Astrocyte (in vitro differentiated cells and primary cell): ENCODE measurements around the gene MBD2. TPM values are rescaled to one million over a fixed set of nuclear protein-coding genes. Genes with fewer than 3 reads are reported as not detected.
A peak's percentile ranks its signal among the peaks of the same experiment; 100 is the strongest.

Experiments used
- DNase-seq: peaks from one replicate; pipeline ENCODE4 v3.0.0-alpha.2; 2010; ENCODE audit warnings: low read depth
- FAIRE-seq: peaks from 2 replicates; lab custom pipeline; 2011; peaks lifted over from hg19 to GRCh38; lab: Jason Lieb, UNC
- H2AFZ ChIP-seq: 2 replicates; pipeline ENCODE4 v1.6.0; 2012; ENCODE audit warnings: low read depth, low read length, inconsistent platforms
- H3K27ac ChIP-seq: 2 replicates; pipeline ENCODE4 v1.5.1; 2011; ENCODE audit warnings: low read depth, low read length, inconsistent platforms
- H3K27me3 ChIP-seq: 2 replicates; pipeline ENCODE4 v1.6.0; 2011; ENCODE audit warnings: low read length, inconsistent platforms; ENCODE audit not compliant: insufficient read depth
- H3K36me3 ChIP-seq: 2 replicates; pipeline ENCODE4 v1.5.1; 2011; ENCODE audit warnings: low read length, inconsistent platforms; ENCODE audit not compliant: insufficient read depth
- H3K4me1 ChIP-seq: 2 replicates; pipeline ENCODE4 v1.5.1; 2011; ENCODE audit warnings: low read length, inconsistent platforms; ENCODE audit not compliant: insufficient read depth
- H3K4me2 ChIP-seq: 2 replicates; pipeline ENCODE4 v1.6.0; 2012; ENCODE audit warnings: low read length, inconsistent platforms
- H3K4me3 ChIP-seq: 2 replicates; pipeline ENCODE4 v1.5.1; 2011; ENCODE audit warnings: low read depth, mild to moderate bottlenecking, low read length, inconsistent platforms; ENCODE audit not compliant: insufficient read depth
- H3K79me2 ChIP-seq: 2 replicates; pipeline ENCODE4 v1.6.0; 2012; ENCODE audit warnings: mild to moderate bottlenecking, low read length, inconsistent platforms; ENCODE audit not compliant: insufficient read depth
- H3K9ac ChIP-seq: 2 replicates; pipeline ENCODE4 v1.6.0; 2012; ENCODE audit warnings: mild to moderate bottlenecking, low read length, inconsistent platforms
- H3K9me3 ChIP-seq: 2 replicates; pipeline ENCODE4 v1.5.1; 2012; ENCODE audit warnings: low read depth, mild to moderate bottlenecking, low read length, inconsistent platforms; ENCODE audit not compliant: insufficient read depth
- H4K20me1 ChIP-seq: 2 replicates; pipeline ENCODE4 v1.6.0; 2012; ENCODE audit warnings: low read length, inconsistent platforms; ENCODE audit not compliant: insufficient read depth
- H3K27ac Mint-ChIP-seq: one replicate; pipeline ENCODE4 v1.8.0; 2021; ENCODE audit warnings: mild to moderate bottlenecking, mixed read lengths; ENCODE audit not compliant: unreplicated experiment
- H3K27me3 Mint-ChIP-seq: one replicate; pipeline ENCODE4 v1.8.0; 2021; ENCODE audit warnings: low read depth, mixed read lengths; ENCODE audit not compliant: unreplicated experiment
- H3K36me3 Mint-ChIP-seq: one replicate; pipeline ENCODE4 v1.8.0; 2021; ENCODE audit warnings: low read depth, mixed read lengths; ENCODE audit not compliant: unreplicated experiment
- H3K4me1 Mint-ChIP-seq: one replicate; pipeline ENCODE4 v1.8.0; 2021; ENCODE audit warnings: low read depth, mixed read lengths; ENCODE audit not compliant: unreplicated experiment
- H3K4me3 Mint-ChIP-seq: one replicate; pipeline ENCODE4 v1.8.0; 2021; ENCODE audit warnings: mild to moderate bottlenecking, moderate library complexity, mixed read lengths; ENCODE audit not compliant: unreplicated experiment
- H3K9me3 Mint-ChIP-seq: one replicate; pipeline ENCODE4 v1.8.0; 2021; ENCODE audit warnings: mild to moderate bottlenecking, mixed read lengths; ENCODE audit not compliant: unreplicated experiment
- CTCF ChIP-seq: IDR thresholded peaks from 2 replicates; pipeline ENCODE4 v1.5.1; 2011; ENCODE audit warnings: low read depth, mild to moderate bottlenecking, inconsistent platforms, low read length, moderate library complexity; ENCODE audit not compliant: insufficient read depth
- EZH2 ChIP-seq: IDR thresholded peaks from 2 replicates; pipeline ENCODE4 v1.6.1; 2012; ENCODE audit warnings: mild to moderate bottlenecking, low read length, inconsistent platforms; ENCODE audit not compliant: insufficient read depth
- total RNA-seq: library from RNA; stranded (reverse); gene quantifications from 2 replicates; pipeline ENCODE4 v1.2.1, GENCODE V29; 2021

MBD2 gene
- total RNA-seq, 1 donor from 2014 or later = 53.1 TPM

GRCh38 chr18:54159906-54160305 is 64.6 kb downstream of the MBD2 start:
- no peaks in the 10 kb centered on the region for H3K9me3 Mint-ChIP-seq
- no peak overlapping the region for H3K4me3 ChIP-seq
- H3K4me1 Mint-ChIP-seq = peaks cover 39% of the 10 kb centered on the region
- no peaks in the 10 kb centered on the region for H3K27me3 ChIP-seq
- peaks cover 7% of the 10 kb centered on the region for H3K79me2 ChIP-seq
- H3K36me3 ChIP-seq = peaks cover 24% of the 10 kb centered on the region
- no peaks in the 10 kb centered on the region for H3K27me3 Mint-ChIP-seq
- DNase-seq (no peak), FAIRE-seq (no peak)
- no peak overlapping the region for H3K4me3 Mint-ChIP-seq
- H3K36me3 Mint-ChIP-seq = peaks cover 25% of the 10 kb centered on the region
- H2AFZ ChIP-seq = no peak overlapping the region
- H3K27ac Mint-ChIP-seq = no peak overlapping the region
- H3K4me1 ChIP-seq = peaks cover 19% of the 10 kb centered on the region
- H3K27ac ChIP-seq = no peak overlapping the region
- peaks cover 3% of the 10 kb centered on the region for H4K20me1 ChIP-seq
- H3K4me2 ChIP-seq = no peak overlapping the region
- H3K9me3 ChIP-seq = no peaks in the 10 kb centered on the region
- no peak for TF ChIP-seq EZH2
- TF ChIP-seq CTCF = no peak
- no peak overlapping the region for H3K9ac ChIP-seq

GRCh38 chr18:54157646-54158385 is 66.7 kb downstream of the MBD2 start:
- Mint-ChIP-seq H3K4me3 (no peak overlapping the region), H3K36me3 (peaks cover 28% of the 10 kb centered on the region), H3K4me1 (peaks cover 33% of the 10 kb centered on the region), H3K9me3 (no peaks in the 10 kb centered on the region), H3K27me3 (no peaks in the 10 kb centered on the region), H3K27ac (peak overlapping the region; percentile 85)
- no peak overlapping the region for H2AFZ ChIP-seq
- FAIRE-seq (peak; percentile 64), DNase-seq (peak; percentile 39)
- H4K20me1 ChIP-seq = peaks cover 3% of the 10 kb centered on the region
- H3K9ac ChIP-seq = peak overlapping the region; percentile 37
- H3K4me1 ChIP-seq = peaks cover 12% of the 10 kb centered on the region
- H3K79me2 ChIP-seq = peaks cover 7% of the 10 kb centered on the region
- peaks cover 26% of the 10 kb centered on the region for H3K36me3 ChIP-seq
- peak overlapping the region; percentile 9 for H3K4me2 ChIP-seq
- no peaks in the 10 kb centered on the region for H3K27me3 ChIP-seq
- no peak for TF ChIP-seq CTCF
- TF ChIP-seq EZH2 = no peak
- H3K4me3 ChIP-seq = no peak overlapping the region
- peak overlapping the region; percentile 51 for H3K27ac ChIP-seq
- no peaks in the 10 kb centered on the region for H3K9me3 ChIP-seq

GRCh38 chr18:54155412-54155811 is 69.1 kb downstream of the MBD2 start:
- Histone ChIP-seq H3K9ac (no peak overlapping the region), H3K4me3 (no peak overlapping the region), H2AFZ (no peak overlapping the region), H3K9me3 (no peaks in the 10 kb centered on the region), H3K4me2 (no peak overlapping the region), H3K36me3 (peaks cover 31% of the 10 kb centered on the region), H3K79me2 (peaks cover 3% of the 10 kb centered on the region), H3K27me3 (no peaks in the 10 kb centered on the region), H3K27ac (no peak overlapping the region), H4K20me1 (peaks cover 3% of the 10 kb centered on the region), H3K4me1 (peaks cover 1% of the 10 kb centered on the region)
- Mint-ChIP-seq H3K36me3 (peaks cover 25% of the 10 kb centered on the region), H3K4me3 (no peak overlapping the region), H3K27ac (no peak overlapping the region), H3K4me1 (peaks cover 28% of the 10 kb centered on the region), H3K27me3 (no peaks in the 10 kb centered on the region), H3K9me3 (no peaks in the 10 kb centered on the region)
- FAIRE-seq (peak; percentile 5), DNase-seq (no peak)
- no peak for TF ChIP-seq CTCF
